ENCODE measurements around the gene MT1H. TPM values are rescaled to one million over a fixed set of nuclear protein-coding genes. Genes with fewer than 3 reads are reported as not detected.

MT1H gene
- total and polyA plus RNA-seq, 2 experiments from 2014 or later = not detected

DNA sequence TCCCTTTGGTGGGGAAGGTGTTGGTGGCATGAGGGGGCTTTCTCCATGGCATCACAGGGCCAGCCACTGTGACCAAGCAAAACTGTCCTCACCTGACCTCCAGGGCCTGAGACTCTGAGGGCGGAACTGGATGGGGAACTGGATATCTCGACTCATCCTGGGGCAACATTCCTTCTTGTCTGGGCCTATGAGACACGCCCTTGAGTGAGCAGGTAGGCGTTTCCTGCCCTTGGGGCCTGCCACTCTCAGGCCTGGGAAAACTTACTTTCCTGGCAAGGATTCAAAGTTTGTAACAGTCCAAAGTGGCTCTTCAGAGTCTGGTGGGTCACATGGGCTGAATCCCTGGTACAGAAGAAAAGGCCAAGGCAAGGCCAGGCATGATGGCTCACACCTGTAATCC lies 22.3 kb downstream of the MT1H start:
- no peaks in the 10 kb centered on the region for H3K79me2 ChIP-seq (ENCODE audit: insufficient read depth)
- no peak overlapping the region for H3K4me3 ChIP-seq
- no peak overlapping the region for H3K9ac ChIP-seq
- H3K9me2 ChIP-seq (ENCODE audit: insufficient read depth) = no peaks in the 10 kb centered on the region
- no peaks in the 10 kb centered on the region for H3K36me3 ChIP-seq (ENCODE audit: low read depth)
- H4K20me1 ChIP-seq (ENCODE audit: insufficient read depth) = no peaks in the 10 kb centered on the region
- peaks cover 9% of the 10 kb centered on the region; the same call in 1 of the 2 replicates for H3K4me1 ChIP-seq (ENCODE audit: insufficient read depth)
- no peaks in the 10 kb centered on the region for H3K9me3 ChIP-seq (ENCODE audit: low read depth)
- 70 to 74% methylated on average over 4 of the region's 4 CpGs for WGBS, 2 experiments (ENCODE audit: low coverage in 1 of 2, low lambda C conversion rate in 2 of 2, missing lambda C conversion rate in 2 of 2)
- in situ Hi-C loops (cut with MboI) = loop anchor here (10.0 kb wide), 1 partner anchor 117 kb away; no protein-coding TSS in a partner anchor
- no peak overlapping the region for H3K4me2 ChIP-seq (ENCODE audit: unreplicated experiment)
- peak; percentile 49 for DNase-seq
- no peak overlapping the region for H2AFZ ChIP-seq
- H3K27me3 ChIP-seq (replicated peaks; ENCODE audit: insufficient read depth) = no peaks in the 10 kb centered on the region
- H3F3A ChIP-seq (ENCODE audit: insufficient read depth) = no peaks in the 10 kb centered on the region
- no peak for TF ChIP-seq EZH2 (IDR thresholded peaks at IDR 0.05; ENCODE audit: insufficient read depth, poor library complexity, severe bottlenecking)
- no peak for TF ChIP-seq EZH2phosphoT487 (IDR thresholded peaks at IDR 0.05; ENCODE audit: insufficient read depth, low read depth)
- no peak overlapping the region for H3K27ac ChIP-seq

DNA sequence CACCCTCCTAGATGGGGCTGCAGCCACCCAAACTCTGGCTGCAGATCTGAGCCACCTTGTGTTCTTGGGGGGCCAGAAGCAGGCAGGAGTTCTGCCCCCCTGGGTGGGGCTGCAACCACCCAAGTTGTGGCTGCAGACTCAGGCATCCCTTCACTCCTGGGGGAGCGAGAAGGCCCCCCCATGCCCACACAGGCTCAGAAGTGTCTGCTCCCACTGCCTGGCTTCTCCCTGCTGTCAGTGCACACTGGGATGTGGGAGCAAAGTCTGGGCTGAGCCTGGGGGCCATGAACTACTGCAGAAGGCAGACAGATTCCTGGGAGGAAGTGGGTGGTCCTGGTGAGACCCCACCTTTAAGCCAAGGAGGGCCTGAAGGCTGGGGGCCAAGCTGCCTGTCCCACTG lies 25.6 kb downstream of the MT1H start:
- Histone ChIP-seq H4K20me1 (ENCODE audit: insufficient read depth) (no peaks in the 10 kb centered on the region), H3K4me2 (ENCODE audit: unreplicated experiment) (no peak overlapping the region), H3K27me3 (replicated peaks; ENCODE audit: insufficient read depth) (no peaks in the 10 kb centered on the region), H3K79me2 (ENCODE audit: insufficient read depth) (no peaks in the 10 kb centered on the region), H3K27ac (no peak overlapping the region), H3K9me2 (ENCODE audit: insufficient read depth) (no peaks in the 10 kb centered on the region), H3K4me3 (no peak overlapping the region), H2AFZ (no peak overlapping the region), H3K36me3 (ENCODE audit: low read depth) (no peaks in the 10 kb centered on the region), H3K4me1 (ENCODE audit: insufficient read depth) (peaks cover 6% of the 10 kb centered on the region; the same call in 1 of the 2 replicates), H3K9ac (no peak overlapping the region), H3F3A (ENCODE audit: insufficient read depth) (no peaks in the 10 kb centered on the region), H3K9me3 (ENCODE audit: low read depth) (no peaks in the 10 kb centered on the region)
- TF ChIP-seq EZH2phosphoT487 (IDR thresholded peaks at IDR 0.05; ENCODE audit: insufficient read depth, low read depth) (no peak), EZH2 (IDR thresholded peaks at IDR 0.05; ENCODE audit: insufficient read depth, poor library complexity, severe bottlenecking) (no peak)
- 25 to 44% methylated on average over 1 of the region's 1 CpG for WGBS, 2 experiments (ENCODE audit: low coverage in 1 of 2, low lambda C conversion rate in 2 of 2, missing lambda C conversion rate in 2 of 2)
- in situ Hi-C loops (cut with MboI) = loop anchor here (10.0 kb wide), 1 partner anchor 120 kb away; no protein-coding TSS in a partner anchor
- DNase-seq = no peak

DNA sequence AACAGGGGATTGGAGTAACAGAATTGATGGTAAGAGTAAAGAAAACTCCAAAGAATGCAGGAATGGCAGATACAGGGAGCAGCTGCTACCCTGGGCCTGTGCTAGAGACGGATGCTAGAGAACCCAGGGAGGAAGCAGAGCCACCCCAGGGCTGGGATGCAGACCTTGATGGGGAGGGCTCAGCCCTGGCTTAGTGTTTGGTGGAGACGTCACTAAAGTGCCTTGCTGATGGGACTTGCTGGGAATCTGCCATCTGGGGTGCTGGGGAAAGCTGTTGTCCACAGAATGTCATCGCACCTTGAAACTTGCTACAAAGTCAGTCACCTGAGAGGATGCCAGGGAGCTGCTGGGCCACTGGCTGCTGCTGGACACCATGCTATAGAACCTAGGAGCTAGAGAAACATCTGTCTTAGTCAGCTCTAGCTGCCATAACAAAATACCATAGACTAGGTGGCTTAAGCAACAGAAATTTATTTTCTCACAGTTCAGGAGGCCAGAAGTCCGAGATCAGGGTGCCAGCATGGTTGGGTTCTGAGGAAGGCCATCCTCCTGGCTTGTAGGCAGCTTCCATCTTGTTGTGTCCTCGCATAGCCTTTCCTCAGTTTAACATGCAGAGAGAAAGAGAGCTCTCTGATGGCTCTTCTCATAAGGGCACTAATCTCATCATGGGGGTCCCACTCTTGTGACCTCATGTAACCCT lies 28.0 kb downstream of the MT1H start:
- no peaks in the 10 kb centered on the region for H3F3A ChIP-seq (ENCODE audit: insufficient read depth)
- no peak overlapping the region for H3K4me2 ChIP-seq (ENCODE audit: unreplicated experiment)
- in situ Hi-C loops (cut with MboI) = loop anchor here (10.0 kb wide), 1 partner anchor 123 kb away; no protein-coding TSS in a partner anchor
- TF ChIP-seq EZH2phosphoT487 (IDR thresholded peaks at IDR 0.05; ENCODE audit: insufficient read depth, low read depth) (no peak), EZH2 (IDR thresholded peaks at IDR 0.05; ENCODE audit: insufficient read depth, poor library complexity, severe bottlenecking) (no peak)
- no peak for DNase-seq
- no peaks in the 10 kb centered on the region for H3K9me3 ChIP-seq (ENCODE audit: low read depth)
- no peak overlapping the region for H3K27ac ChIP-seq
- no peaks in the 10 kb centered on the region for H3K79me2 ChIP-seq (ENCODE audit: insufficient read depth)
- 80 to 82% methylated on average over 5 of the region's 5 CpGs for WGBS, 2 experiments (ENCODE audit: low coverage in 1 of 2, low lambda C conversion rate in 2 of 2, missing lambda C conversion rate in 2 of 2)
- no peaks in the 10 kb centered on the region for H3K27me3 ChIP-seq (replicated peaks; ENCODE audit: insufficient read depth)
- no peaks in the 10 kb centered on the region for H3K9me2 ChIP-seq (ENCODE audit: insufficient read depth)
- no peak overlapping the region for H3K9ac ChIP-seq
- H2AFZ ChIP-seq = no peak overlapping the region
- no peaks in the 10 kb centered on the region for H3K4me1 ChIP-seq (ENCODE audit: insufficient read depth)
- H3K4me3 ChIP-seq = no peak overlapping the region
- H3K36me3 ChIP-seq (ENCODE audit: low read depth) = no peaks in the 10 kb centered on the region
- no peaks in the 10 kb centered on the region for H4K20me1 ChIP-seq (ENCODE audit: insufficient read depth)

DNA sequence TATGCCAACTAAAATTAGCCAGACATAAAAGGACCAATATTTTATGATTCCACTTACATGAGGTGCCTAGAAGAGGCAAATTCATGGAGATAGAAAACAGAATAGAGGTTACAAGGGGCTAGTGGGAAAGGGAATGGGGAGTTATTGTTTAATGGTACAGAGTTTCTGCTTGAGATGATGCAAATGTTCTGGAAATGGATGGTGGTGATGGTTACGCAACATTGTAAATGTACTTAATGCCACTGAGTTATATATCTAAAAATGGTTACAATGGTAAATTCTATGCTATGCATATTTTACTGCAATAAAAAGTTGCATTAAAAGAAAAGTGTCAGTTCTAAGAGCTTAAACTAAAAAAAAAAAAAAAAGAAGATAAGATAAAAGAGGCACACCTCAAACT lies 30.6 kb downstream of the MT1H start:
- H3K27ac ChIP-seq = no peak overlapping the region
- no peaks in the 10 kb centered on the region for H3K79me2 ChIP-seq (ENCODE audit: insufficient read depth)
- H2AFZ ChIP-seq = 0 out of 2 replicates have a peak overlapping the region, but pooled peaks have one; percentile 25
- in situ Hi-C loops (cut with MboI) = no loop called here
- H4K20me1 ChIP-seq (ENCODE audit: insufficient read depth) = no peaks in the 10 kb centered on the region
- 96 to 97% methylated on average over 1 of the region's 1 CpG for WGBS, 2 experiments (ENCODE audit: low coverage in 1 of 2, low lambda C conversion rate in 2 of 2, missing lambda C conversion rate in 2 of 2)
- H3F3A ChIP-seq (ENCODE audit: insufficient read depth) = no peaks in the 10 kb centered on the region
- H3K9me2 ChIP-seq (ENCODE audit: insufficient read depth) = no peaks in the 10 kb centered on the region
- H3K9me3 ChIP-seq (ENCODE audit: low read depth) = no peaks in the 10 kb centered on the region
- no peaks in the 10 kb centered on the region for H3K27me3 ChIP-seq (replicated peaks; ENCODE audit: insufficient read depth)
- no peak for TF ChIP-seq EZH2 (IDR thresholded peaks at IDR 0.05; ENCODE audit: insufficient read depth, poor library complexity, severe bottlenecking)
- no peak overlapping the region for H3K9ac ChIP-seq
- no peak overlapping the region for H3K4me2 ChIP-seq (ENCODE audit: unreplicated experiment)
- H3K4me3 ChIP-seq = no peak overlapping the region
- DNase-seq = no peak
- H3K36me3 ChIP-seq (ENCODE audit: low read depth) = no peaks in the 10 kb centered on the region
- no peaks in the 10 kb centered on the region for H3K4me1 ChIP-seq (ENCODE audit: insufficient read depth)
